Natural killer cell (primary cell): ENCODE measurements around the gene PKP3. TPM values are rescaled to one million over a fixed set of nuclear protein-coding genes. Genes with fewer than 3 reads are reported as not detected.
A peak's percentile ranks its signal among the peaks of the same experiment; 100 is the strongest.

Source experiments
- ATAC-seq, 3 donors: fragments of 150-1000 bp in 2 of 3; fragments of 200-7000 bp in 1 of 3; cut with Tn5 transposase; 1 replicate in 1 of 3; 2 replicates in 2 of 3; pipeline ENCODE4 v1.10.0; 2021; ENCODE audit warnings: mild to moderate bottlenecking in 2 of 3, moderate library complexity in 2 of 3
- DNase-seq, 2 donors: peaks; one replicate each; pipeline versions ENCODE4 v3.0.0 to v3.0.0-alpha.2; 2013 to 2021; ENCODE audit warnings: mixed read lengths in 1 of 2
- H3K27ac ChIP-seq: one replicate; pipeline ENCODE4 v1.5.1; 2013; ENCODE audit warnings: mild to moderate bottlenecking, low read length
- H3K27me3 ChIP-seq: one replicate; pipeline ENCODE4 v1.6.1; 2013; ENCODE audit warnings: low read length; ENCODE audit not compliant: control insufficient read depth, insufficient read depth
- H3K36me3 ChIP-seq: one replicate; pipeline ENCODE4 v1.6.1; 2013; ENCODE audit warnings: low read length; ENCODE audit not compliant: control insufficient read depth, insufficient read depth
- H3K4me1 ChIP-seq: one replicate; pipeline ENCODE4 v1.6.1; 2013; ENCODE audit warnings: low read length; ENCODE audit not compliant: control insufficient read depth, insufficient read depth
- H3K4me3 ChIP-seq: one replicate; pipeline ENCODE4 v1.5.1; 2013; ENCODE audit warnings: low read length
- H3K9me3 ChIP-seq: one replicate; pipeline ENCODE4 v1.6.1; 2013; ENCODE audit warnings: low read length; ENCODE audit not compliant: control insufficient read depth, insufficient read depth
- H3K27ac Mint-ChIP-seq, 2 donors: one replicate each; pipeline ENCODE4 v1.8.0; 2022; ENCODE audit warnings: mild to moderate bottlenecking in 2 of 2, mixed read lengths in 2 of 2, moderate library complexity in 1 of 2
- H3K27me3 Mint-ChIP-seq, 2 donors: one replicate each; pipeline ENCODE4 v1.8.0; 2022; ENCODE audit warnings: low read depth in 2 of 2, mixed read lengths in 2 of 2
- H3K36me3 Mint-ChIP-seq: one replicate; pipeline ENCODE4 v1.8.0; 2022; ENCODE audit warnings: mixed read lengths
- H3K4me1 Mint-ChIP-seq, 2 donors: one replicate each; pipeline ENCODE4 v1.8.0; 2022; ENCODE audit warnings: mixed read lengths in 2 of 2
- H3K4me3 Mint-ChIP-seq: one replicate; pipeline ENCODE4 v1.8.0; 2022; ENCODE audit warnings: mild to moderate bottlenecking, moderate library complexity, mixed read lengths
- H3K9me3 Mint-ChIP-seq, 2 donors: one replicate each; pipeline ENCODE4 v1.8.0; 2022; ENCODE audit warnings: mixed read lengths in 2 of 2
- WGBS: methylation state at CpG from one replicate; pipeline ENCODE4 v1.1.7; 2013; ENCODE audit warnings: missing lambda C conversion rate; ENCODE audit not compliant: insufficient coverage; 5-methylcytosine and 5-hydroxymethylcytosine counted together
- intact Hi-C: fragments of 100-400 bp; cut with micrococcal nuclease; formaldehyde crosslinking; loops from one replicate; pipeline ENCODE4 v1.14.2; 2022
- total RNA-seq, 4 donors: library from RNA; stranded (reverse); fragments of 120-200 nt in 1 of 4; gene quantifications; one replicate each; pipeline versions ENCODE4 v1.2.3 to v1.2.4, GENCODE V29; 2013 to 2022
- TF ChIP-seq, protein P1 (sequence below): fragments of 200-600 bp; IDR thresholded peaks from one replicate; pipeline ENCODE4 v1.8.0; 2022; ENCODE audit warnings: antibody characterized with exemption

PKP3 gene
- total RNA-seq, 3 donors from 2014 or later (not counting 1 experiment from before 2014, with no cell fraction given) = 0.29 to 0.56 TPM; not detected in 1

DNA sequence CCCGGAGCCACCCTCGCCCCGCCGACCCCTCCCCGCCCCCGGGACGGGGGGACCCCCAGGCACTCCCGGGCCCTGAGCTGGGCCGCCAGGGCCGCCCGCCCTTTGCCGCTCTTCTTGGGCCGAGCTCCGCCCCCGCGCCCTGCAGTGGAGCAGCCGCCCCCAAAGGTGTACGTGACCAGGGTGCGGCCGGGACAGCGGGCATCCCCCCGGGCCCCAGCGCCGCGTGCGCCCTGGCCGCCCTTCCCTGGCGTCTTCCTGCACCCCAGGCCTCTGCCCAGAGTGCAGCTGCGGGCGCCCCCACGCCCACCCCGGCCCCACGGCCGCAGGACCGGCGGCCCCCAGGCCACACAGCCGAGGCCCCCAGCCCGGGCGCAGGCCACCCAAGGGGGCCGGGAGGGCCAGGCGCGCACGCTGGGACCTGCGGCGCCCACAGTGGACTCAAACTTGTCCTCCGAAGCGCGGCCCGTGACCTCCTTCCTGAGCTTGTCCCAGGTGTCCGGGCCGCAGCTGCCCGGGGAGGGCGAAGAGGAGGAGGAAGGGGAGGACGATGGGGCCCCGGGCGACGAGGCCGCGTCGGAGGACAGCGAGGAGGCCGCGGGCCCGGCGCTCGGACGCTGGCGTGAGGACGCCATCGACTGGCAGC is 17.4 kb upstream of the PKP3 start:
- Histone ChIP-seq H3K36me3 (no peaks in the 10 kb centered on the region), H3K4me1 (no peaks in the 10 kb centered on the region), H3K27ac (no peak overlapping the region), H3K4me3 (no peak overlapping the region), H3K27me3 (peaks cover 3% of the 10 kb centered on the region), H3K9me3 (no peaks in the 10 kb centered on the region)
- intact Hi-C loops = no loop called here
- DNase-seq = no peak
- 96% methylated on average over 70 of the region's 70 CpGs for WGBS
- TF ChIP-seq, protein P1, sequence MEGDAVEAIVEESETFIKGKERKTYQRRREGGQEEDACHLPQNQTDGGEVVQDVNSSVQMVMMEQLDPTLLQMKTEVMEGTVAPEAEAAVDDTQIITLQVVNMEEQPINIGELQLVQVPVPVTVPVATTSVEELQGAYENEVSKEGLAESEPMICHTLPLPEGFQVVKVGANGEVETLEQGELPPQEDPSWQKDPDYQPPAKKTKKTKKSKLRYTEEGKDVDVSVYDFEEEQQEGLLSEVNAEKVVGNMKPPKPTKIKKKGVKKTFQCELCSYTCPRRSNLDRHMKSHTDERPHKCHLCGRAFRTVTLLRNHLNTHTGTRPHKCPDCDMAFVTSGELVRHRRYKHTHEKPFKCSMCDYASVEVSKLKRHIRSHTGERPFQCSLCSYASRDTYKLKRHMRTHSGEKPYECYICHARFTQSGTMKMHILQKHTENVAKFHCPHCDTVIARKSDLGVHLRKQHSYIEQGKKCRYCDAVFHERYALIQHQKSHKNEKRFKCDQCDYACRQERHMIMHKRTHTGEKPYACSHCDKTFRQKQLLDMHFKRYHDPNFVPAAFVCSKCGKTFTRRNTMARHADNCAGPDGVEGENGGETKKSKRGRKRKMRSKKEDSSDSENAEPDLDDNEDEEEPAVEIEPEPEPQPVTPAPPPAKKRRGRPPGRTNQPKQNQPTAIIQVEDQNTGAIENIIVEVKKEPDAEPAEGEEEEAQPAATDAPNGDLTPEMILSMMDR = no peak
- no peak overlapping the region for H3K27ac Mint-ChIP-seq
- peaks cover 11 to 12% of the 10 kb centered on the region in 2 donors for H3K27me3 Mint-ChIP-seq
- no peaks in the 10 kb centered on the region for H3K36me3 Mint-ChIP-seq
- H3K4me1 Mint-ChIP-seq = peaks cover 0 to 19% of the 10 kb centered on the region in 2 donors
- no peaks in the 10 kb centered on the region for H3K9me3 Mint-ChIP-seq
- ATAC-seq = no peak
- H3K4me3 Mint-ChIP-seq = no peak overlapping the region

DNA sequence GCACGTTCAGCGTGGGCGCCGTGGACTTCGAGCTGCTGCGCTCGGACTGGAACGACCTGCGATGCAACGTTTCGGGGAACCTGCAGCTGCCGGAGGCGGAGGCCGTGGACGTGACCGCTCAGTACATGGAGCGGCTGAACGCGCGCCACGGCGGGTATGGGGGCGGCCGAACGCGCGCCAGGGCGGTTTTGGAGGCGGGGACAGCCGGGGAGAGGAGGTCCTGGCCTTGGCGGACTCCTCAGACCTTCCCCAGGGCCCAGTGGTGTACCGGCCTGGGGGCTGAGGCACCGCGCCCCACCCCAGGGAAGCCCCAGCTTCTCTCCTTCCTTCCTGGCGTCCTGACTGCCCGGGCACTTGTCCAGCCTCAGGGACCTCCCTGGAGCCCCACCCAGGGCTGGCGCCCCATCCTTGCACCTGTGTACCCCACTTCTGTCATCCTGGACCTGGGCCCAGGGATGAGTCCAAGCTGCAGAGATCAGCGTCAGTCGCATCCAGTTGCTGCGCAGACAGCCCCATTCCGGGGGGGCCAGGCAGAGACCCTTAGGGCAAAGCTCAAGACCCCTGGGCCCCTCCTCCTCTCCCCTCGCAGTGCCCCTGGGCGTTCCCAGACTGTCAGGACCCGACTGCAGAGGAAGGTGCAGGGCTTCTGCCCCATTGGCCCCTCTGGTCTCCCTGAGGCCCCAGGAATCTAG is 16.7 kb upstream of the PKP3 start:
- TF ChIP-seq, protein P1 = no peak
- no peak overlapping the region for H3K4me3 ChIP-seq
- Mint-ChIP-seq H3K9me3 (no peaks in the 10 kb centered on the region), H3K36me3 (no peaks in the 10 kb centered on the region), H3K27ac (no peak overlapping the region), H3K4me3 (no peak overlapping the region), H3K4me1 (peaks cover 0 to 17% of the 10 kb centered on the region in 2 donors), H3K27me3 (peaks cover 11 to 13% of the 10 kb centered on the region in 2 donors)
- WGBS = 92% methylated on average over 44 of the region's 44 CpGs
- intact Hi-C loops = no loop called here
- H3K9me3 ChIP-seq = no peaks in the 10 kb centered on the region
- H3K36me3 ChIP-seq = no peaks in the 10 kb centered on the region
- ATAC-seq (no peak), DNase-seq (no peak)
- peaks cover 3% of the 10 kb centered on the region for H3K27me3 ChIP-seq
- no peak overlapping the region for H3K27ac ChIP-seq
- H3K4me1 ChIP-seq = no peaks in the 10 kb centered on the region

DNA sequence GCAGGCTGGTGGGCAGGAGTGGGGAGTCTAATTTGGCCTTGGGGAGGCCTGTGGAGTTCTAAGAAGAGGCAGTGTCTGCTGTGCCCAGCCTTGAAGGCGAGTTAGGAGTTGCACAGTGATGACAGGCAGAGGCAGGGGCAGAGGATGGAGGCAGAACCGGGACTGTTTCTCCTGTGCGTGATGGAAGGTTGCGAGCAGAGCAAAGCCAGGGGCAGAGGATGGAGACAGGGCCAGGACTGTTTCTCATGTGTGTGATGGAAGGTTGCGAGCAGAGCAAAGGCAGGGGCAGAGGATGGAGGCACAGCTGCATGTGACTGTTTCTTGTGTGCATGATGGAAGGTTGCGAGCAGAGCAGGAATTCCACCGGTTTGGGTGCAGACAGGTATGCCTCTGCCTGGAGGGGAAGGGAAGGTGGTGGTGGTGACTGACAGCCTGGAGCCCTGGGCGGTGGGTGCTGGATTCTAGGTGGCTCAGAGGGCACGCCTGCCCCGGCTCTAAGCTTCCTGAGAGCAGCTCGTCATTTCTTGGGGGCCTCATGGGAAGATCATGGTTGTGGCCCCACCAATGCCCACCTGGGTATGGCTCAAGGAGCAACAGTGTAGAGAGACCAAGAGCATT is 16.0 kb upstream of the PKP3 start:
- H3K27ac Mint-ChIP-seq = peak overlapping the region in 1 of 2 donors; percentile 68
- intact Hi-C loops = no loop called here

More for the DNA sequence above, 16.0 kb upstream of the PKP3 start:
- Histone ChIP-seq H3K27ac (no peak overlapping the region), H3K27me3 (peaks cover 3% of the 10 kb centered on the region), H3K9me3 (no peaks in the 10 kb centered on the region), H3K4me3 (no peak overlapping the region), H3K4me1 (no peaks in the 10 kb centered on the region), H3K36me3 (no peaks in the 10 kb centered on the region)
- TF ChIP-seq, protein P1 = no peak
- ATAC-seq = peak in 1 of 3 donors; percentile 4
- H3K27me3 Mint-ChIP-seq = peaks cover 11 to 15% of the 10 kb centered on the region in 2 donors
- H3K4me3 Mint-ChIP-seq = no peak overlapping the region
- peaks cover 0 to 17% of the 10 kb centered on the region in 2 donors for H3K4me1 Mint-ChIP-seq
- no peaks in the 10 kb centered on the region for H3K36me3 Mint-ChIP-seq
- WGBS = 84% methylated on average over 11 of the region's 11 CpGs
- H3K9me3 Mint-ChIP-seq = no peaks in the 10 kb centered on the region
- no peak for DNase-seq
